ENCODE measurements around the gene IL1RAPL2.
"Not testable (repeated sequence)": the region's sequence is repeated elsewhere in the genome, so short reads cannot be mapped to it uniquely, and the experiment has no call there.

Gene IL1RAPL2

DNA sequence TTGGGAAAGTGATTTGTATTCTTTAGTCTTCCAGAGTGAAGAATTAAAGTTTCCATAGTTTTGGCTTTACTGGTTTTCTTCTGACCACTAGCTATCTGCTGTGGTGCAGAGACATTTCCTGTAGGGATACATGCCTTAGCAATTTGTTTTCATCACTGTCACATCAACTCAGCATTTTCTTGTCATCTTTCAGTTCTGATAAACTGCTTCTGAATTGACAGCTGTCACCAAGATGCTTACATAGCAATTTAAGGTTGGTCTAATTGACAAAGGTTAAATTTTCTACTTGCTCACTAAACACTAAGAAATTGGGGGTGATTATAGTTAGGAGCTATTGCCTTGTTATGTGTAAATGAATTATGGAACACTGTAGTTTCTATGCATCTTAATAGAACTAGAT, 422.0 kb downstream of the IL1RAPL2 start:
- Histone ChIP-seq H3K9ac (ENCODE audit: low read length) (no peak overlapping the region), H3K4me3 (ENCODE audit: low read length) (no peak overlapping the region), H3K36me3 (ENCODE audit: control insufficient read depth, insufficient read depth, low read length) (no peaks in the 10 kb centered on the region), H3K4me1 (ENCODE audit: control insufficient read depth, insufficient read depth, low read length) (no peaks in the 10 kb centered on the region), H3K9me3 (ENCODE audit: control insufficient read depth, low read length) (no peaks in the 10 kb centered on the region), H3K27me3 (ENCODE audit: control insufficient read depth, insufficient read depth, low read length) (no peaks in the 10 kb centered on the region)

- no peaks in the 10 kb centered on the region for H3K9me3 ChIP-seq (ENCODE audit: control insufficient read depth, low read length)
- no peak overlapping the region for H3K4me3 ChIP-seq (ENCODE audit: low read length)
- no peak overlapping the region for H3K9ac ChIP-seq (ENCODE audit: low read length)
- no peaks in the 10 kb centered on the region for H3K4me1 ChIP-seq (ENCODE audit: control insufficient read depth, insufficient read depth, low read length)
- no peaks in the 10 kb centered on the region for H3K36me3 ChIP-seq (ENCODE audit: control insufficient read depth, insufficient read depth, low read length)
- no peaks in the 10 kb centered on the region for H3K27me3 ChIP-seq (ENCODE audit: control insufficient read depth, insufficient read depth, low read length)
Observed at GRCh38 chrX:104995546-104995945, 429.5 kb downstream of the IL1RAPL2 start.

GRCh38 chrX:105006103-105006502, 440.1 kb downstream of the IL1RAPL2 start:
- no peak overlapping the region for H3K4me3 ChIP-seq (ENCODE audit: low read length)
- no peaks in the 10 kb centered on the region for H3K4me1 ChIP-seq (ENCODE audit: control insufficient read depth, insufficient read depth, low read length)
- H3K36me3 ChIP-seq (ENCODE audit: control insufficient read depth, insufficient read depth, low read length): no peaks in the 10 kb centered on the region
- H3K27me3 ChIP-seq (ENCODE audit: control insufficient read depth, insufficient read depth, low read length): no peaks in the 10 kb centered on the region
- no peaks in the 10 kb centered on the region for H3K9me3 ChIP-seq (ENCODE audit: control insufficient read depth, low read length)
- H3K9ac ChIP-seq (ENCODE audit: low read length): no peak overlapping the region

- Histone ChIP-seq H3K9ac (ENCODE audit: low read length) (no peak overlapping the region), H3K27me3 (ENCODE audit: control insufficient read depth, insufficient read depth, low read length) (no peaks in the 10 kb centered on the region), H3K36me3 (ENCODE audit: control insufficient read depth, insufficient read depth, low read length) (no peaks in the 10 kb centered on the region), H3K4me3 (ENCODE audit: low read length) (no peak overlapping the region), H3K9me3 (ENCODE audit: control insufficient read depth, low read length) (no peaks in the 10 kb centered on the region), H3K4me1 (ENCODE audit: control insufficient read depth, insufficient read depth, low read length) (no peaks in the 10 kb centered on the region)
Observed at GRCh38 chrX:105006996-105007395, 441.0 kb downstream of the IL1RAPL2 start.

DNA sequence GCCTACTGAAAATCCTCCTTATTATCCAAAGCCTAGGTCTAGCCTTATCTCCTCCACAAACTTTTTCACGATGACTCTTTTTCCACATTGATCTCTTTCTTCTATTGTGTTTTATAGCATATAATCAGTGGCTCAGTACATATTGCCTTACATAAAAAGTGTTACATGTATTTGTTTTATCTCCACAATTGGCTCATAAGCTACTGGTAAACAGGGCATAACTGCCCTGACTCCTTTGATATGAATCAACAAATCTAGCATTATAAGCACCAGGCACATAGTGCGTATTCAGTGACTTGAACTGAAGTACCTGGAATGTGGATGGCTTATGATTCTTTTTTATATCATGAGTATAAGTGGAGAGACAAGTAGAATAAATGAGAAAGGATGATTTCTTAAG, 447.7 kb downstream of the IL1RAPL2 start:
- Histone ChIP-seq H3K36me3 (ENCODE audit: control insufficient read depth, insufficient read depth, low read length) (no peaks in the 10 kb centered on the region), H3K9ac (ENCODE audit: low read length) (no peak overlapping the region), H3K4me3 (ENCODE audit: low read length) (no peak overlapping the region), H3K4me1 (ENCODE audit: control insufficient read depth, insufficient read depth, low read length) (no peaks in the 10 kb centered on the region), H3K27me3 (ENCODE audit: control insufficient read depth, insufficient read depth, low read length) (no peaks in the 10 kb centered on the region), H3K9me3 (ENCODE audit: control insufficient read depth, low read length) (no peaks in the 10 kb centered on the region)

DNA sequence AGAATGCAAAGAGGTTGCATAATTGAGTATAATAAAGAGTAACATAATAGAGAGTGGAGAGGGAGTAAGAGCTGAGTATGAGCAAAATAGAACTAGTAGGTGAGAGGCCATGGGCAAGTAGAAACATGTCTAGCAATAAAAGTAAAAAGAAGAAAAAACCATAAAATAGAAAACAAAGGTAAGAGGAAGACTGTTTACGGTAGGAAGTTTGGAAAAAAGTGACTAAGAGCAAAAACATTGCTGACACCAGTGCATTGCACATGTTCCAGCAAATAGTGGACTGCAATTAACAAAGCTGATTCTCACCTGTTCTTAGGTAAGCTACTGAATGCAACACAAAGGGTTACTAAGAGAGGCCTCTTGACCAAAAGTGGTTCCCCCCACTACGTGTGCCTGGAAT, 451.6 kb downstream of the IL1RAPL2 start:
- Histone ChIP-seq H3K9ac (ENCODE audit: low read length) (no peak overlapping the region), H3K27me3 (ENCODE audit: control insufficient read depth, insufficient read depth, low read length) (no peaks in the 10 kb centered on the region), H3K9me3 (ENCODE audit: control insufficient read depth, low read length) (no peaks in the 10 kb centered on the region), H3K4me3 (ENCODE audit: low read length) (no peak overlapping the region), H3K4me1 (ENCODE audit: control insufficient read depth, insufficient read depth, low read length) (no peaks in the 10 kb centered on the region), H3K36me3 (ENCODE audit: control insufficient read depth, insufficient read depth, low read length) (no peaks in the 10 kb centered on the region)

- Histone ChIP-seq H3K9ac (ENCODE audit: low read length) (no peak overlapping the region), H3K27me3 (ENCODE audit: control insufficient read depth, insufficient read depth, low read length) (no peaks in the 10 kb centered on the region), H3K4me1 (ENCODE audit: control insufficient read depth, insufficient read depth, low read length) (no peaks in the 10 kb centered on the region), H3K4me3 (ENCODE audit: low read length) (no peak overlapping the region), H3K36me3 (ENCODE audit: control insufficient read depth, insufficient read depth, low read length) (no peaks in the 10 kb centered on the region), H3K9me3 (ENCODE audit: control insufficient read depth, low read length) (no peaks in the 10 kb centered on the region)
Observed at GRCh38 chrX:105018865-105019264, 452.9 kb downstream of the IL1RAPL2 start.

- not testable (repeated sequence) for H3K9me3 ChIP-seq (ENCODE audit: control insufficient read depth, low read length); H3K27me3 ChIP-seq (ENCODE audit: control insufficient read depth, insufficient read depth, low read length); H3K4me3 ChIP-seq (ENCODE audit: low read length); H3K9ac ChIP-seq (ENCODE audit: low read length); H3K36me3 ChIP-seq (ENCODE audit: control insufficient read depth, insufficient read depth, low read length); H3K4me1 ChIP-seq (ENCODE audit: control insufficient read depth, insufficient read depth, low read length)
Observed at GRCh38 chrX:105028962-105029361, 463.0 kb downstream of the IL1RAPL2 start.

DNA sequence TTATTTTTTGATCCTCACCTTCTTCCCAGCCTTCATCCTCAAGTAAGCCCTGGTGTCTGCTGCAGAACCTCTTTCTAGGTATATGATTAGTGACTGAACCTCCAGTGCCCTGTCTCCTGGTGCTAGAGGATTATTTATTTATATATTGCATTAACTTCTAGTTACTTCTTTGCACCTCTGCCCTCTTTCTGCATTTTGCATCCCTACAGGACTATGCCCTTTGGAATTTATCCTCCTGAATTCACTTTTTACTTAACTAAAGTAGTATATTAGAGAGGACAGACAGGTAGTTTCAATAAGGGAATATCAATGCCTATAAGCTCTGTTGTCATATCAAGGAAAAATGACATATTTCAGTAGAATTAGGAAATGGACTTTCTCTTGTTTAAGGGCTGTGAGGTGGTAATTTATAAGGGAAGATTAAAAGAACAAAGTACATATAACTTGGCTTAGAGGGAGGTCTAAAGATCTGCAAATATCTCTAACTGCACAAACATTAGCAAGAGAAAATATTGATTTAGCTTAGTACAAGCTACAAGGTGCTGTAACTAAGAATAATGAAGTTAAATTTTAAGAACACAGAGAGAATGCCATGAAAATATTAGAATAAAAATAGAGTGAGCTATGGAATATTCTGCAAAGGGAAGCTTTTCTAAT, 472.8 kb downstream of the IL1RAPL2 start:
- Histone ChIP-seq H3K36me3 (ENCODE audit: control insufficient read depth, insufficient read depth, low read length) (no peaks in the 10 kb centered on the region), H3K4me1 (ENCODE audit: control insufficient read depth, insufficient read depth, low read length) (no peaks in the 10 kb centered on the region), H3K9me3 (ENCODE audit: control insufficient read depth, low read length) (no peaks in the 10 kb centered on the region), H3K27me3 (ENCODE audit: control insufficient read depth, insufficient read depth, low read length) (no peaks in the 10 kb centered on the region), H3K4me3 (ENCODE audit: low read length) (no peak overlapping the region), H3K9ac (ENCODE audit: low read length) (no peak overlapping the region)

DNA sequence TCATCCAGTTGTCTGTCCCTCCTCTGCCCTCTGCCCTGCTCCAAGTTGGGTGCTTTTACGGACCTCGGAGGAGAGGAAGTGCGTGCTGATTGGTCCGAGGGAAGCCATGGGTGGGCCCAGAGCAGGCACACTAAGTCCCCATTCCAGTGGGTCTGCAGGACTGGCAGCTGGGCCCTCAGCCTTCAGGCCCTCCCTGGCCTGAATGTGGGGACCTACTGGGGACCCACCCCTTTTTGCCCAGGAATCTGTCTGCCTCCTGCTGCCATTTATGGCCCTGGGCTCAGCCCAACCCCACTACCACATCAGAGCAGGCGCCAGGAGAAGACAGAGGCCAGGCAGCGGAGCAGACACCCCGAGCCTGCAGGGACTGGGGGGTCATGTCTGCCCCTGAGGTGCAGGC, 484.9 kb downstream of the IL1RAPL2 start:
- H3K9ac ChIP-seq (ENCODE audit: low read length): no peak overlapping the region

GRCh38 chrX:105051364-105051763, 485.4 kb downstream of the IL1RAPL2 start:
- H3K36me3 ChIP-seq (ENCODE audit: control insufficient read depth, insufficient read depth, low read length): no peaks in the 10 kb centered on the region
- no peak overlapping the region for H3K9ac ChIP-seq (ENCODE audit: low read length)
- H3K27me3 ChIP-seq (ENCODE audit: control insufficient read depth, insufficient read depth, low read length): no peaks in the 10 kb centered on the region
- no peak overlapping the region for H3K4me3 ChIP-seq (ENCODE audit: low read length)
- no peaks in the 10 kb centered on the region for H3K4me1 ChIP-seq (ENCODE audit: control insufficient read depth, insufficient read depth, low read length)
- H3K9me3 ChIP-seq (ENCODE audit: control insufficient read depth, low read length): no peaks in the 10 kb centered on the region

More for the DNA sequence above, 484.9 kb downstream of the IL1RAPL2 start:
- no peaks in the 10 kb centered on the region for H3K27me3 ChIP-seq (ENCODE audit: control insufficient read depth, insufficient read depth, low read length)
- H3K9me3 ChIP-seq (ENCODE audit: control insufficient read depth, low read length): no peaks in the 10 kb centered on the region
- H3K4me3 ChIP-seq (ENCODE audit: low read length): no peak overlapping the region
- no peaks in the 10 kb centered on the region for H3K4me1 ChIP-seq (ENCODE audit: control insufficient read depth, insufficient read depth, low read length)
- no peaks in the 10 kb centered on the region for H3K36me3 ChIP-seq (ENCODE audit: control insufficient read depth, insufficient read depth, low read length)

DNA sequence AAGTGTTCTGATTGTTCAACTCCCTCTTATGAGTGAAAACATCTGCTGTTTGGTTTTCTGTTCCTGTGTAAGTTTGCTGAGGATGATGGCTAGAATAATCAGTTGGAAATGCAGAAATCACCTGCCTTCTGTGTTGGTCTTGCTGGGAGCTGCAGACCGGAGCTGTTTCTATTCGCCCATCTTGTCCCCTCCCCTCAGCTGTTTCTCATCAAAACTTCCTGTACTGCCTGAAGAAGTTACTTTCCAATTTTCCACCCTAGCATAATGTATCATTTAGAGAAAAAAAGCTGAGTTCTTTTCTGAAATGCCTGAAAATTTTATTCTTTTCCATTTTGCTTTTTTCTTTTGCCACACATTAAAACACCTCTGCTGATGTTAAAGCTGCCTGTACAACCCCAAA, 486.9 kb downstream of the IL1RAPL2 start:
- H3K4me3 ChIP-seq (ENCODE audit: low read length): no peak overlapping the region
- no peak overlapping the region for H3K9ac ChIP-seq (ENCODE audit: low read length)
- no peaks in the 10 kb centered on the region for H3K9me3 ChIP-seq (ENCODE audit: control insufficient read depth, low read length)
- H3K4me1 ChIP-seq (ENCODE audit: control insufficient read depth, insufficient read depth, low read length): no peaks in the 10 kb centered on the region
- no peaks in the 10 kb centered on the region for H3K27me3 ChIP-seq (ENCODE audit: control insufficient read depth, insufficient read depth, low read length)
- H3K36me3 ChIP-seq (ENCODE audit: control insufficient read depth, insufficient read depth, low read length): no peaks in the 10 kb centered on the region

DNA sequence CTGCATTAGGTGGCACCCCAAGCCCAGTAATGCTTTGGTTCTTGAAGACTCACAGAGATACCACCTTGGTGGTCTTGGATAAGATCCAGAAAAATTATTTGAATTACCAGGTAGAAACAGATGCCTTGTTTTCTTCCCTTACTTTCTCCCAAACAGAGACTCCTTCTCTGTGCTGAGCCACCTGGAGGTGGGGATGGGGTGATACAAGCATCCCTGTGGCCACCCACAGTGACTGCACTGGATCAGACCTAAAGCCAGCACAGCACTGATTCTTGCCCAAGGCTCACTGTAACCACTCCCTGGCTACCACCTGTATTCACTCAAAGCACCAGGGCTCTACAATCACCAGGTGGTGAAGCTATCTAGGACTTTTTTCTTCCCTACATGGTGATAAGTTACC, 497.7 kb downstream of the IL1RAPL2 start:
- Histone ChIP-seq H3K9ac (ENCODE audit: low read length) (no peak overlapping the region), H3K4me1 (ENCODE audit: control insufficient read depth, insufficient read depth, low read length) (no peaks in the 10 kb centered on the region), H3K36me3 (ENCODE audit: control insufficient read depth, insufficient read depth, low read length) (no peaks in the 10 kb centered on the region), H3K4me3 (ENCODE audit: low read length) (no peak overlapping the region), H3K27me3 (ENCODE audit: control insufficient read depth, insufficient read depth, low read length) (no peaks in the 10 kb centered on the region), H3K9me3 (ENCODE audit: control insufficient read depth, low read length) (no peaks in the 10 kb centered on the region)
